OCI-LY1 (cell line): ENCODE measurements around the gene OLA1.

Source experiments
- EZH2 ChIP-seq: fragments of 200-600 bp; sonication (generic), shearing (Covaris generic); IDR thresholded peaks from 2 replicates; pipeline ENCODE4 v1.8.0; 2017; ENCODE audit warnings: borderline replicate concordance, mixed run types, mild to moderate bottlenecking, antibody characterized with exemption, low read length, moderate library complexity, mixed read lengths
- TF ChIP-seq, protein P1 (sequence below): fragments of 200-600 bp; sonication (generic), shearing (Covaris generic); IDR thresholded peaks from 2 replicates; pipeline ENCODE4 v1.5.1; 2017; ENCODE audit warnings: mild to moderate bottlenecking, antibody characterized with exemption, low read length, moderate library complexity, mixed read lengths

DNA sequence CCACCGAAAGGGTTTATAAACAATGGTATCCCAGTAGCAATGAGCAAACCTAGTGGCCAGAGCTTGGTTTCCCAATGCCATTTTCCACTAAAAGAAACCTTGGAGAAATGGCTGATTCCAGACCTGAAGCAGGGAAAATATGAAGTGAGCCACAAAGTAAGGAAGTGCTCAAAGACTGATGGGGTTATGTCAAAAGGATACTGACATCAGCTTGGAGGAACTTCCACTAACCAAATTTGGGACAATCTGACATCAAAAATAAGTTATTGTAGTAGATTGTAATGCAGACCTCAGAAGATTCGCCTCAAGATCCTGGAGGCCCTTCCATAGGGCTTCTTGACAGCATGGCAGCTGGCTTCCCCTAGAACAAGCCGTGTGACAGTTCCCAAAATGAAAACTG lies 203.8 kb downstream of the OLA1 start:
- TF ChIP-seq EZH2: no peak
- TF ChIP-seq, protein P1, sequence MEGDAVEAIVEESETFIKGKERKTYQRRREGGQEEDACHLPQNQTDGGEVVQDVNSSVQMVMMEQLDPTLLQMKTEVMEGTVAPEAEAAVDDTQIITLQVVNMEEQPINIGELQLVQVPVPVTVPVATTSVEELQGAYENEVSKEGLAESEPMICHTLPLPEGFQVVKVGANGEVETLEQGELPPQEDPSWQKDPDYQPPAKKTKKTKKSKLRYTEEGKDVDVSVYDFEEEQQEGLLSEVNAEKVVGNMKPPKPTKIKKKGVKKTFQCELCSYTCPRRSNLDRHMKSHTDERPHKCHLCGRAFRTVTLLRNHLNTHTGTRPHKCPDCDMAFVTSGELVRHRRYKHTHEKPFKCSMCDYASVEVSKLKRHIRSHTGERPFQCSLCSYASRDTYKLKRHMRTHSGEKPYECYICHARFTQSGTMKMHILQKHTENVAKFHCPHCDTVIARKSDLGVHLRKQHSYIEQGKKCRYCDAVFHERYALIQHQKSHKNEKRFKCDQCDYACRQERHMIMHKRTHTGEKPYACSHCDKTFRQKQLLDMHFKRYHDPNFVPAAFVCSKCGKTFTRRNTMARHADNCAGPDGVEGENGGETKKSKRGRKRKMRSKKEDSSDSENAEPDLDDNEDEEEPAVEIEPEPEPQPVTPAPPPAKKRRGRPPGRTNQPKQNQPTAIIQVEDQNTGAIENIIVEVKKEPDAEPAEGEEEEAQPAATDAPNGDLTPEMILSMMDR: no peak
